Measurements from ENCODE around the gene TUBA1C.
"Not testable (repeated sequence)": the region's sequence is repeated elsewhere in the genome, so short reads cannot be mapped to it uniquely, and the experiment has no call there.

TUBA1C gene

GRCh38 chr12:49282302-49282701 is 17.4 kb downstream of the TUBA1C start:
- in situ Hi-C loops (cut with MboI; ENCODE audit: low sequenced_read_pairs) = no loop called here
- no peaks in the 10 kb centered on the region for H3K9me3 ChIP-seq
- H3K36me3 ChIP-seq (replicated peaks) = no peaks in the 10 kb centered on the region

GRCh38 chr12:49282740-49283375 is 18.0 kb downstream of the TUBA1C start:
- in situ Hi-C loops (cut with MboI; ENCODE audit: low sequenced_read_pairs); H3K27me3 ChIP-seq (ENCODE audit: low read depth); DNase-seq (ENCODE audit: low spot score in 2 of 2); H3K4me3 ChIP-seq; H3K9me3 ChIP-seq; H3K36me3 ChIP-seq (replicated peaks): not testable (repeated sequence)
- H3K4me1 ChIP-seq = peaks cover 14% of the 10 kb centered on the region

More at GRCh38 chr12:49282302-49282701, 17.4 kb downstream of the TUBA1C start:
- peaks cover 14% of the 10 kb centered on the region for H3K4me1 ChIP-seq
- no peaks in the 10 kb centered on the region for H3K27me3 ChIP-seq (ENCODE audit: low read depth)
- H3K4me3 ChIP-seq = no peak overlapping the region
- no peak for DNase-seq (ENCODE audit: low spot score in 2 of 2)

GRCh38 chr12:49283541-49284429 is 18.9 kb downstream of the TUBA1C start:
- Histone ChIP-seq H3K4me3 (no peak overlapping the region), H3K4me1 (peaks cover 14% of the 10 kb centered on the region), H3K27me3 (ENCODE audit: low read depth) (no peaks in the 10 kb centered on the region), H3K9me3 (no peaks in the 10 kb centered on the region), H3K36me3 (replicated peaks) (no peaks in the 10 kb centered on the region)
- no peak for DNase-seq (ENCODE audit: low spot score in 2 of 2)
- in situ Hi-C loops (cut with MboI; ENCODE audit: low sequenced_read_pairs) = no loop called here

- DNase-seq (ENCODE audit: low spot score in 2 of 2) = no peak
- in situ Hi-C loops (cut with MboI; ENCODE audit: low sequenced_read_pairs) = loop anchor here (5.0 kb wide), 1 partner anchor 58 kb away; no protein-coding TSS in a partner anchor
- Histone ChIP-seq H3K4me1 (peaks cover 11% of the 10 kb centered on the region), H3K4me3 (no peak overlapping the region), H3K36me3 (replicated peaks) (no peaks in the 10 kb centered on the region), H3K9me3 (no peaks in the 10 kb centered on the region), H3K27me3 (ENCODE audit: low read depth) (no peaks in the 10 kb centered on the region)
These were observed 19.8 kb downstream of the TUBA1C start for GRCh38 chr12:49284672-49285071.

GRCh38 chr12:49287876-49288275 is 23.0 kb downstream of the TUBA1C start:
- peak in 1 of 2 experiments; percentile 5 for DNase-seq (ENCODE audit: low spot score in 2 of 2)
- Histone ChIP-seq H3K9me3 (no peaks in the 10 kb centered on the region), H3K4me1 (no peaks in the 10 kb centered on the region), H3K36me3 (replicated peaks) (no peaks in the 10 kb centered on the region), H3K27me3 (ENCODE audit: low read depth) (no peaks in the 10 kb centered on the region), H3K4me3 (no peak overlapping the region)
- in situ Hi-C loops (cut with MboI; ENCODE audit: low sequenced_read_pairs) = loop anchor here (5.0 kb wide), 1 partner anchor 54 kb away; no protein-coding TSS in a partner anchor

- in situ Hi-C loops (cut with MboI; ENCODE audit: low sequenced_read_pairs) = loop anchor here (5.0 kb wide), 1 partner anchor 54 kb away; no protein-coding TSS in a partner anchor
These were observed 23.6 kb downstream of the TUBA1C start for GRCh38 chr12:49288412-49288853.

GRCh38 chr12:49288922-49289555 is 24.2 kb downstream of the TUBA1C start:
- H3K4me3 ChIP-seq = no peak overlapping the region
- H3K4me1 ChIP-seq = peaks cover 3% of the 10 kb centered on the region; the same call in 1 of the 2 replicates
- no peaks in the 10 kb centered on the region for H3K9me3 ChIP-seq
- H3K36me3 ChIP-seq (replicated peaks) = no peaks in the 10 kb centered on the region
- in situ Hi-C loops (cut with MboI; ENCODE audit: low sequenced_read_pairs) = loop anchor here (5.0 kb wide), 1 partner anchor 53 kb away; no protein-coding TSS in a partner anchor
- DNase-seq (ENCODE audit: low spot score in 2 of 2) = peak in 1 of 2 experiments; percentile 3
- no peaks in the 10 kb centered on the region for H3K27me3 ChIP-seq (ENCODE audit: low read depth)

More at GRCh38 chr12:49288412-49288853, 23.6 kb downstream of the TUBA1C start:
- Histone ChIP-seq H3K27me3 (ENCODE audit: low read depth) (no peaks in the 10 kb centered on the region), H3K9me3 (no peaks in the 10 kb centered on the region), H3K4me1 (peaks cover under 1% of the 10 kb centered on the region; the same call in 1 of the 2 replicates), H3K4me3 (no peak overlapping the region), H3K36me3 (replicated peaks) (no peaks in the 10 kb centered on the region)
- DNase-seq (ENCODE audit: low spot score in 2 of 2) = peak; percentile 43 to 77

GRCh38 chr12:49292729-49293055 is 27.8 kb downstream of the TUBA1C start:
- no peaks in the 10 kb centered on the region for H3K27me3 ChIP-seq (ENCODE audit: low read depth)
- no peak for DNase-seq (ENCODE audit: low spot score in 2 of 2)
- in situ Hi-C loops (cut with MboI; ENCODE audit: low sequenced_read_pairs) = no loop called here

GRCh38 chr12:49293056-49293956 is 28.4 kb downstream of the TUBA1C start:
- DNase-seq (ENCODE audit: low spot score in 2 of 2) = peak in 1 of 2 experiments; percentile 30
- no peaks in the 10 kb centered on the region; the same call in 1 of the 2 replicates for H3K9me3 ChIP-seq
- H3K27me3 ChIP-seq (ENCODE audit: low read depth) = no peaks in the 10 kb centered on the region
- no peak overlapping the region for H3K4me3 ChIP-seq
- in situ Hi-C loops (cut with MboI; ENCODE audit: low sequenced_read_pairs) = no loop called here
- no peaks in the 10 kb centered on the region for H3K36me3 ChIP-seq (replicated peaks)
- H3K4me1 ChIP-seq = peaks cover 17% of the 10 kb centered on the region

More at GRCh38 chr12:49292729-49293055, 27.8 kb downstream of the TUBA1C start:
- Histone ChIP-seq H3K4me3 (no peak overlapping the region), H3K36me3 (replicated peaks) (no peaks in the 10 kb centered on the region), H3K4me1 (peaks cover 14% of the 10 kb centered on the region), H3K9me3 (no peaks in the 10 kb centered on the region; the same call in 1 of the 2 replicates)

GRCh38 chr12:49294086-49294803 is 29.4 kb downstream of the TUBA1C start:
- no peaks in the 10 kb centered on the region for H3K36me3 ChIP-seq (replicated peaks)
- H3K9me3 ChIP-seq = no peaks in the 10 kb centered on the region; the same call in 1 of the 2 replicates
- peaks cover 17% of the 10 kb centered on the region for H3K4me1 ChIP-seq
- in situ Hi-C loops (cut with MboI; ENCODE audit: low sequenced_read_pairs) = no loop called here
- DNase-seq (ENCODE audit: low spot score in 2 of 2) = peak in 1 of 2 experiments; percentile 58
- H3K27me3 ChIP-seq (ENCODE audit: low read depth) = no peaks in the 10 kb centered on the region
- H3K4me3 ChIP-seq = no peak overlapping the region

- no peak for DNase-seq (ENCODE audit: low spot score in 2 of 2)
- H3K4me3 ChIP-seq = no peak overlapping the region
- no peaks in the 10 kb centered on the region for H3K27me3 ChIP-seq (ENCODE audit: low read depth)
- peaks cover 17% of the 10 kb centered on the region for H3K4me1 ChIP-seq
- in situ Hi-C loops (cut with MboI; ENCODE audit: low sequenced_read_pairs) = no loop called here
- no peaks in the 10 kb centered on the region for H3K36me3 ChIP-seq (replicated peaks)
- H3K9me3 ChIP-seq = no peaks in the 10 kb centered on the region; the same call in 1 of the 2 replicates
These were observed 29.9 kb downstream of the TUBA1C start for GRCh38 chr12:49294804-49295081.

GRCh38 chr12:49295082-49295936 is 30.4 kb downstream of the TUBA1C start, which contains the start of gene PRPH:
TSS of gene PRPH (plus strand) at chr12:49295147. CDS start at chr12:49295201, 54 bp downstream.
- no peaks in the 10 kb centered on the region for H3K27me3 ChIP-seq (ENCODE audit: low read depth)

More at GRCh38 chr12:49295082-49295936, 30.4 kb downstream of the TUBA1C start, which contains the start of gene PRPH:
- peaks cover 17% of the 10 kb centered on the region for H3K4me1 ChIP-seq
- H3K9me3 ChIP-seq = no peaks in the 10 kb centered on the region; the same call in 1 of the 2 replicates
- no peaks in the 10 kb centered on the region for H3K36me3 ChIP-seq (replicated peaks)
- peak in 1 of 2 experiments; percentile 10 for DNase-seq (ENCODE audit: low spot score in 2 of 2)
- in situ Hi-C loops (cut with MboI; ENCODE audit: low sequenced_read_pairs) = no loop called here
- no peak within 1 kb of the TSS for H3K4me3 ChIP-seq
